ENCODE measurements around the gene TIRAP. TPM values are rescaled to one million over a fixed set of nuclear protein-coding genes. Genes with fewer than 3 reads are reported as not detected.

Gene TIRAP
- total RNA-seq, 3 donors from 2014 or later = 18.5 to 24.8 (median 21.5) TPM

DNA sequence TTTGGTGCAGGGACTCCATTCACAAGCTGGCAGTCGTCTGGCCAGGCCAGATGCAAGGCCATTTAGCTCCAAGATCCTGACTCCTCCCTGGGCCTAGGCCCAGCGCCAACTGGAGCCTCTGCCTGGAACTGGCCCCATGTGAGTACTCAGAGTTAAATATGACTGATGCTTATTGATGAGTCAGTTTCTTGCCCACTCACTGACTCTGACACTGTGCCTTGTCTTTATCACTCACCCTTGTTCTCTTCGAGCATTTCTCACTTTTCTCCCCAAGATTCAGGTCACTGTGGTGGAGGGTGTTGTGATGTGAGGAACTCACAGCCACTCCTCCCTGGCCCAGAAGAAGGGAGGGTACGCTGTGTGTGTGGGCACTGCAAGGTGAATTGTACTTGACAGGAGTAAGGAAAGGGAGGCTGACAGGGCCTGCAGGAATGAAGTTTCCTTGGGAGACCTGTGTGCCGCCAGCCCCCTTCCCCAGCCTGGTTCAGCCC is 49.4 kb downstream of the TIRAP start:
- H3K36me3 ChIP-seq (ENCODE audit: low read depth) = no peaks in the 10 kb centered on the region
- intact Hi-C loops (cut with DNase I, micrococcal nuclease) = no loop called here
- ATAC-seq = peak; percentile 50
- TF ChIP-seq, protein P1, sequence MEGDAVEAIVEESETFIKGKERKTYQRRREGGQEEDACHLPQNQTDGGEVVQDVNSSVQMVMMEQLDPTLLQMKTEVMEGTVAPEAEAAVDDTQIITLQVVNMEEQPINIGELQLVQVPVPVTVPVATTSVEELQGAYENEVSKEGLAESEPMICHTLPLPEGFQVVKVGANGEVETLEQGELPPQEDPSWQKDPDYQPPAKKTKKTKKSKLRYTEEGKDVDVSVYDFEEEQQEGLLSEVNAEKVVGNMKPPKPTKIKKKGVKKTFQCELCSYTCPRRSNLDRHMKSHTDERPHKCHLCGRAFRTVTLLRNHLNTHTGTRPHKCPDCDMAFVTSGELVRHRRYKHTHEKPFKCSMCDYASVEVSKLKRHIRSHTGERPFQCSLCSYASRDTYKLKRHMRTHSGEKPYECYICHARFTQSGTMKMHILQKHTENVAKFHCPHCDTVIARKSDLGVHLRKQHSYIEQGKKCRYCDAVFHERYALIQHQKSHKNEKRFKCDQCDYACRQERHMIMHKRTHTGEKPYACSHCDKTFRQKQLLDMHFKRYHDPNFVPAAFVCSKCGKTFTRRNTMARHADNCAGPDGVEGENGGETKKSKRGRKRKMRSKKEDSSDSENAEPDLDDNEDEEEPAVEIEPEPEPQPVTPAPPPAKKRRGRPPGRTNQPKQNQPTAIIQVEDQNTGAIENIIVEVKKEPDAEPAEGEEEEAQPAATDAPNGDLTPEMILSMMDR (IDR thresholded peaks at IDR 0.05) = no peak
- H3K4me1 ChIP-seq (ENCODE audit: low read depth) = no peaks in the 10 kb centered on the region
- no peak overlapping the region for H3K4me3 ChIP-seq
- H3K9me3 ChIP-seq = no peaks in the 10 kb centered on the region
- peak; percentile 49 to 76 (median 62) for DNase-seq

DNA sequence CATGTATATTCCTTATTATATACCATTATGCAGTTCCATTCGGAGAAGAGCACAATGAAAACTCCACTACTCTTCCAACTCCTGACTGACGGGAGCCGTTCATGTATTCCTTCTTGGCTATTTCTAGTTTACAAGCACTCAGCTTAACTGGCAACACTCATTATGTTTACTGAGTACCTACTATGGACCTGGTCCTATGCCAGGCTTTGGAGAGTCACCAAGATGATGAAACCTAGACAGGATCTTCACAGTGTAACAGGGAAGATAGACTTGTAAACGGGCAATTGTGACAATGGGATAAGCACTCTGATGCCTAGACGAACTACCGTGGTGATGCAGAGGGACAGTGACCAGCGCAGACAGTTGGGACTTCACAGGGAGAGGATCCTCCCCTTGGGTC is 50.2 kb downstream of the TIRAP start:
- ATAC-seq = no peak
- H3K9me3 ChIP-seq = no peaks in the 10 kb centered on the region
- intact Hi-C loops (cut with DNase I, micrococcal nuclease) = no loop called here
- H3K4me3 ChIP-seq = no peak overlapping the region
- DNase-seq = no peak
- H3K4me1 ChIP-seq (ENCODE audit: low read depth) = no peaks in the 10 kb centered on the region
- TF ChIP-seq, protein P1 (IDR thresholded peaks at IDR 0.05) = no peak
- no peaks in the 10 kb centered on the region for H3K36me3 ChIP-seq (ENCODE audit: low read depth)

- no peaks in the 10 kb centered on the region for H3K9me3 ChIP-seq
- no peak overlapping the region for H3K4me3 ChIP-seq
- DNase-seq = peak in 1 of 3 donors; percentile 12
- peak; percentile 17 for ATAC-seq
- intact Hi-C loops (cut with DNase I, micrococcal nuclease) = no loop called here
- TF ChIP-seq, protein P1 (IDR thresholded peaks at IDR 0.05) = no peak
- no peaks in the 10 kb centered on the region for H3K4me1 ChIP-seq (ENCODE audit: low read depth)
- no peaks in the 10 kb centered on the region for H3K36me3 ChIP-seq (ENCODE audit: low read depth)
Measured at GRCh38 chr11:126334659-126335462, 52.0 kb downstream of the TIRAP start.

- Histone ChIP-seq H3K36me3 (ENCODE audit: low read depth) (no peaks in the 10 kb centered on the region), H3K9me3 (no peaks in the 10 kb centered on the region), H3K4me3 (no peak overlapping the region), H3K4me1 (ENCODE audit: low read depth) (no peaks in the 10 kb centered on the region)
- TF ChIP-seq, protein P1 (IDR thresholded peaks at IDR 0.05) = no peak
- intact Hi-C loops (cut with DNase I, micrococcal nuclease) = no loop called here
- ATAC-seq = peak; percentile 69
- peak in 1 of 3 donors; percentile 28 for DNase-seq
Measured at GRCh38 chr11:126335463-126335760, 52.5 kb downstream of the TIRAP start.

DNA sequence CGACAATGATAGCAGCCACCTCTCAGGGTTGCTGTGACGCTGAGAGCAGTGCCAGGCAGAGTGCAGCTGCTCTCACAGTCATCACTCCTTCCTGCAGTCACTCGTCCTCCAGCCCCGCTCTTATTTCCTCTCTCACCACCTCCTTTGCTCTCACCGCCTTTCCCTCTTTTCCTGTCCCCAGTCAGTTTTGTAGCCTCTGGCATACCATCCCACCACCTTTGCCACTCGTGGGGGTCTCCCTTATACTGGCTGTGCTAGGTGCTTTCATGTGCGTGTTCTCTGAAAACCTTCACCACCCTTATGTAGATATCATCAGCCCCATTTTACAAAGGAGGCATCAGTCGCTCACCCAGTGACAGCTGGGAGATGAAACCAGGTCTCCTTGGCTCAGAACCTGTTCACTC is 53.2 kb downstream of the TIRAP start:
- intact Hi-C loops (cut with DNase I, micrococcal nuclease) = no loop called here
- ATAC-seq (no peak), DNase-seq (peak in 1 of 3 donors; percentile 5)
- H3K9me3 ChIP-seq = no peaks in the 10 kb centered on the region
- no peaks in the 10 kb centered on the region for H3K36me3 ChIP-seq (ENCODE audit: low read depth)
- no peaks in the 10 kb centered on the region for H3K4me1 ChIP-seq (ENCODE audit: low read depth)
- TF ChIP-seq, protein P1 (IDR thresholded peaks at IDR 0.05) = no peak
- no peak overlapping the region for H3K4me3 ChIP-seq

All from mucosa of descending colon (tissue), 3 donors.